NCI-H345 treated with DMSO at 0.1 percent for 48 hours (cell line): ENCODE measurements around the gene AUTS2.

Experiments
- DNase-seq: peaks from one replicate; lab custom pipeline; 2025; ENCODE audit not compliant: unreplicated experiment; lab: John Stamatoyannopoulos, UW

AUTS2 gene

GRCh38 chr7:69813637-69814240 is 215.5 kb downstream of the AUTS2 start:
- DNase-seq = no peak

GRCh38 chr7:69814421-69814962 is 216.2 kb downstream of the AUTS2 start:
- DNase-seq = no peak

- no peak for DNase-seq
Observed at GRCh38 chr7:69816501-69816900, 218.2 kb downstream of the AUTS2 start.

- DNase-seq = no peak
Observed at GRCh38 chr7:69817121-69817520, 218.8 kb downstream of the AUTS2 start.

GRCh38 chr7:69817841-69818635 is 219.8 kb downstream of the AUTS2 start:
- no peak for DNase-seq

- no peak for DNase-seq
Observed at GRCh38 chr7:69818636-69819332, 220.5 kb downstream of the AUTS2 start.

- no peak for DNase-seq
Observed at GRCh38 chr7:69819333-69819705, 221.0 kb downstream of the AUTS2 start.

GRCh38 chr7:69820479-69821192 is 222.4 kb downstream of the AUTS2 start:
- no peak for DNase-seq

GRCh38 chr7:69822386-69822785 is 224.1 kb downstream of the AUTS2 start:
- DNase-seq = no peak

GRCh38 chr7:69823151-69823744 is 225.0 kb downstream of the AUTS2 start:
- peak; percentile 91 for DNase-seq

- DNase-seq = no peak
Observed at GRCh38 chr7:69825113-69825972, 227.1 kb downstream of the AUTS2 start.

GRCh38 chr7:69826283-69826682 is 228.0 kb downstream of the AUTS2 start:
- no peak for DNase-seq

GRCh38 chr7:69827140-69827539 is 228.9 kb downstream of the AUTS2 start:
- no peak for DNase-seq

- no peak for DNase-seq
Observed at GRCh38 chr7:69827558-69827957, 229.3 kb downstream of the AUTS2 start.

GRCh38 chr7:69832356-69832755 is 234.1 kb downstream of the AUTS2 start:
- no peak for DNase-seq

- DNase-seq = no peak
Observed at GRCh38 chr7:69833964-69834363, 235.7 kb downstream of the AUTS2 start.

- DNase-seq = no peak
Observed at GRCh38 chr7:69836702-69837101, 238.4 kb downstream of the AUTS2 start.

GRCh38 chr7:69837387-69838068 is 239.3 kb downstream of the AUTS2 start:
- peak; percentile 97 for DNase-seq

- DNase-seq = no peak
Observed at GRCh38 chr7:69839782-69840181, 241.5 kb downstream of the AUTS2 start.
